MCF 10A (cell line): ENCODE data around the gene ARHGAP12. TPM values are rescaled to one million over a fixed set of nuclear protein-coding genes. Genes with fewer than 3 reads are reported as not detected.

Experiments used
- BruUV-seq: library from RNA; stranded (reverse); fragments of 400-500 nt; replicated peaks from 2 replicates; lab custom pipeline; 2021; lab: Mats Ljungman, UMichigan
- CTCF ChIA-PET: fragments of 300-600 bp; sonication (Branson Sonifier 250); formaldehyde crosslinking; extraction: SDS; loops from one replicate; lab custom pipeline; 2021; ENCODE audit warnings: antibody characterized with exemption, inconsistent platforms; lab: Yijun Ruan, JAX
- POLR2A ChIA-PET: fragments of 300-600, 350-650 bp; sonication (Branson Sonifier 250); formaldehyde crosslinking; extraction: SDS; loops from one replicate; lab custom pipeline; 2020; ENCODE audit warnings: antibody characterized with exemption, inconsistent platforms; lab: Yijun Ruan, JAX
- DNase-seq: peaks from one replicate; pipeline ENCODE4 v3.0.0-alpha.2; 2018; ENCODE audit not compliant: unreplicated experiment
- H3K27ac Mint-ChIP-seq: one replicate; pipeline ENCODE4 v1.8.0; 2022; ENCODE audit warnings: mild to moderate bottlenecking, low read depth, mixed read lengths; ENCODE audit not compliant: unreplicated experiment
- H3K27me3 Mint-ChIP-seq: one replicate; pipeline ENCODE4 v1.8.0; 2022; ENCODE audit warnings: mixed read lengths; ENCODE audit not compliant: insufficient read depth, unreplicated experiment
- H3K36me3 Mint-ChIP-seq: one replicate; pipeline ENCODE4 v1.8.0; 2022; ENCODE audit warnings: mild to moderate bottlenecking, moderate library complexity, mixed read lengths; ENCODE audit not compliant: insufficient read depth, unreplicated experiment
- H3K4me1 Mint-ChIP-seq: one replicate; pipeline ENCODE4 v1.8.0; 2022; ENCODE audit warnings: mixed read lengths; ENCODE audit not compliant: insufficient read depth, unreplicated experiment
- H3K4me3 Mint-ChIP-seq: one replicate; pipeline ENCODE4 v1.8.0; 2022; ENCODE audit warnings: mild to moderate bottlenecking, moderate library complexity, mixed read lengths; ENCODE audit not compliant: unreplicated experiment
- H3K9me3 Mint-ChIP-seq: one replicate; pipeline ENCODE4 v1.8.0; 2022; ENCODE audit warnings: mixed read lengths; ENCODE audit not compliant: unreplicated experiment
- CTCF ChIP-seq: fragments of 200-600 bp; IDR thresholded peaks from one replicate; pipeline ENCODE4 v1.8.0; 2022; ENCODE audit warnings: antibody characterized with exemption, mild to moderate bottlenecking; ENCODE audit not compliant: unreplicated experiment
- intact Hi-C: fragments of 100-400 bp; cut with micrococcal nuclease; formaldehyde crosslinking; loops from 2 replicates; pipeline ENCODE4 v1.14.1; 2022
- total RNA-seq: library from RNA; stranded (reverse); gene quantifications from 2 replicates; pipeline ENCODE4 v1.2.3, GENCODE V29; 2022

Gene ARHGAP12
- total RNA-seq, 1 experiment from 2014 or later, result 26.0 TPM

- POLR2A ChIA-PET, result interaction anchor here (0.6 kb wide), 1 partner anchor 201 kb away, joined by 4 read pairs; no protein-coding TSS in a partner anchor
- no peak for TF ChIP-seq CTCF
- no TSS peak for BruUV-seq
Observed at GRCh38 chr10:31803606-31804351, 124.9 kb downstream of the ARHGAP12 start.

GRCh38 chr10:31799181-31799580 is 129.4 kb downstream of the ARHGAP12 start:
- intact Hi-C loops, result no loop called here
- CTCF ChIA-PET, result interaction anchor here (0.6 kb wide), 1 partner anchor 1128 kb away, joined by 3 read pairs; no protein-coding TSS in a partner anchor
- TF ChIP-seq CTCF, result no peak
- no peaks in the 10 kb centered on the region for H3K27me3 Mint-ChIP-seq
- no peaks in the 10 kb centered on the region for H3K4me1 Mint-ChIP-seq
- POLR2A ChIA-PET, result interaction anchor here (1.0 kb wide), 1 partner anchor 14 kb away, joined by 3 read pairs; no protein-coding TSS in a partner anchor
- H3K4me3 Mint-ChIP-seq, result no peak overlapping the region
- BruUV-seq, result no TSS peak
- H3K9me3 Mint-ChIP-seq, result peaks cover 6% of the 10 kb centered on the region
- no peak overlapping the region for H3K27ac Mint-ChIP-seq
- no peak for DNase-seq
- peaks cover 29% of the 10 kb centered on the region for H3K36me3 Mint-ChIP-seq

More at GRCh38 chr10:31803606-31804351, 124.9 kb downstream of the ARHGAP12 start:
- H3K4me1 Mint-ChIP-seq, result peaks cover 6% of the 10 kb centered on the region
- H3K9me3 Mint-ChIP-seq, result no peaks in the 10 kb centered on the region
- intact Hi-C loops, result loop anchor here (10.0 kb wide), 1 partner anchor 309 kb away; no protein-coding TSS in a partner anchor
- peaks cover 52% of the 10 kb centered on the region for H3K36me3 Mint-ChIP-seq
- no peak for DNase-seq
- H3K27me3 Mint-ChIP-seq, result no peaks in the 10 kb centered on the region
- no peak overlapping the region for H3K4me3 Mint-ChIP-seq
- H3K27ac Mint-ChIP-seq, result no peak overlapping the region
- CTCF ChIA-PET, result interaction anchor here (0.7 kb wide), 1 partner anchor 1049 kb away, joined by 3 read pairs; no protein-coding TSS in a partner anchor

- DNase-seq, result no peak
- H3K9me3 Mint-ChIP-seq, result peaks cover 13% of the 10 kb centered on the region
- H3K36me3 Mint-ChIP-seq, result peaks cover 4% of the 10 kb centered on the region
- no peaks in the 10 kb centered on the region for H3K27me3 Mint-ChIP-seq
- TF ChIP-seq CTCF, result no peak
- H3K4me1 Mint-ChIP-seq, result no peaks in the 10 kb centered on the region
- H3K4me3 Mint-ChIP-seq, result no peak overlapping the region
- no peak overlapping the region for H3K27ac Mint-ChIP-seq
- intact Hi-C loops, result no loop called here
- POLR2A ChIA-PET, result no interaction called here
- CTCF ChIA-PET, result interaction anchor here (0.6 kb wide), 1 partner anchor 1025 kb away, joined by 3 read pairs; no protein-coding TSS in a partner anchor
- BruUV-seq, result no TSS peak
Observed at GRCh38 chr10:31792745-31793144, 135.9 kb downstream of the ARHGAP12 start.

GRCh38 chr10:31789555-31789954 is 139.1 kb downstream of the ARHGAP12 start:
- Mint-ChIP-seq H3K36me3 (no peaks in the 10 kb centered on the region), H3K4me3 (no peak overlapping the region), H3K4me1 (no peaks in the 10 kb centered on the region), H3K9me3 (peaks cover 13% of the 10 kb centered on the region), H3K27me3 (no peaks in the 10 kb centered on the region), H3K27ac (no peak overlapping the region)
- ChIA-PET CTCF (no interaction called here), POLR2A (no interaction called here)
- BruUV-seq, result no TSS peak
- TF ChIP-seq CTCF, result no peak
- no peak for DNase-seq
- intact Hi-C loops, result no loop called here
